HCT116 (cell line): ENCODE data around the gene TTYH1. TPM values are rescaled to one million over a fixed set of nuclear protein-coding genes. Genes with fewer than 3 reads are reported as not detected.
"Not testable (repeated sequence)": the region's sequence is repeated elsewhere in the genome, so short reads cannot be mapped to it uniquely, and the experiment has no call there.

ENCODE experiments used
- ATAC-seq: fragments of 200-7000 bp; cut with Tn5 transposase; 2 replicates; pipeline ENCODE4 v1.9.1; 2020; ENCODE audit warnings: mild to moderate bottlenecking, moderate library complexity
- Bru-seq: library from RNA; stranded (reverse); fragments of 400-500 nt; gene quantifications from one replicate; lab custom pipeline; 2021; lab: Mats Ljungman, UMichigan
- BruChase-seq, 2 experiments: library from RNA; stranded (reverse); fragments of 400-500 nt; gene quantifications; one replicate each; lab custom pipeline; 2021; lab: Mats Ljungman, UMichigan
- BruUV-seq: library from RNA; stranded (reverse); fragments of 400-500 nt; replicated peaks from 2 replicates; lab custom pipeline; 2021; lab: Mats Ljungman, UMichigan
- CTCF ChIA-PET: fragments of 300-600 bp; sonication (Branson Sonifier 250); formaldehyde crosslinking; loops from one replicate; lab custom pipeline; 2021; ENCODE audit warnings: antibody characterized with exemption; lab: Charles Lee
- POLR2A ChIA-PET: fragments of 300-600, 350-600 bp; sonication (Branson Sonifier 250); formaldehyde crosslinking; loops from one replicate; lab custom pipeline; 2021; ENCODE audit warnings: antibody characterized with exemption; lab: Charles Lee
- RAD21 ChIA-PET, 2 experiments: fragments of 300-600 bp; sonication (Branson Sonifier 250); formaldehyde crosslinking; loops; one replicate each; lab custom pipeline; 2023; ENCODE audit warnings: low total read pairs in 2 of 2; ENCODE audit not compliant: uncharacterized antibody in 2 of 2, unreplicated experiment in 2 of 2, low non-redundant PET in 1 of 2; lab: Charles Lee
- DNase-seq: peaks from one replicate; pipeline ENCODE4 v3.0.0-alpha.2; 2010; ENCODE audit warnings: low read depth, low spot score
- H2AFZ ChIP-seq: fragments of 200-600 bp; shearing (Covaris generic), sonication (generic); 2 replicates; pipeline ENCODE4 v1.6.1; 2017; ENCODE audit warnings: low read depth, mixed run types, mixed read lengths, antibody characterized with exemption, low read length; ENCODE audit not compliant: poor library complexity, severe bottlenecking
- H3K27ac ChIP-seq: 2 replicates; pipeline ENCODE4 v1.5.1; 2012; ENCODE audit warnings: low read depth, low read length
- H3K27me3 ChIP-seq: fragments of 200-600 bp; sonication (generic); 2 replicates; pipeline ENCODE4 v1.6.1; 2016; ENCODE audit warnings: mixed run types, low read length, mixed read lengths; ENCODE audit not compliant: insufficient read depth
- H3K36me3 ChIP-seq, 2 experiments: fragments of 200-500 bp in 1 of 2; fragments of 200-600 bp in 1 of 2; sonication (Bioruptor generic) in 1 of 2; sonication (generic) in 1 of 2; 2 replicates each; pipeline versions ENCODE4 v1.5.1 to v1.6.1; 2014 to 2016; ENCODE audit warnings: low read length in 2 of 2, inconsistent platforms in 1 of 2, mixed read lengths in 1 of 2, mixed run types in 1 of 2; ENCODE audit not compliant: insufficient read depth in 2 of 2, control insufficient read depth in 1 of 2
- H3K4me1 ChIP-seq, 2 experiments: fragments of 200-600 bp in 1 of 2; sonication (generic) in 1 of 2; 2 replicates each; pipeline versions ENCODE4 v1.5.1 to v1.6.1; 2012 to 2017; ENCODE audit warnings: low read length in 2 of 2, inconsistent platforms in 1 of 2, mild to moderate bottlenecking in 1 of 2, mixed read lengths in 1 of 2, mixed run types in 1 of 2, moderate library complexity in 1 of 2; ENCODE audit not compliant: insufficient read depth in 2 of 2, control insufficient read depth in 1 of 2
- H3K4me2 ChIP-seq: fragments of 200-600 bp; sonication (generic); 2 replicates; pipeline ENCODE4 v1.6.1; 2017; ENCODE audit warnings: mixed run types, low read length, mixed read lengths
- H3K4me3 ChIP-seq, 2 experiments: fragments of 200-600 bp in 1 of 2; sonication (generic) in 1 of 2; replicated peaks in 1 of 2; 2 replicates each; pipeline ENCODE4 v1.5.1; 2011 to 2016; ENCODE audit warnings: low read length in 2 of 2, control low read depth in 1 of 2, low read depth in 1 of 2, mild to moderate bottlenecking in 1 of 2, mixed read lengths in 1 of 2, mixed run types in 1 of 2
- H3K79me2 ChIP-seq: fragments of 200-600 bp; sonication (generic); 2 replicates; pipeline ENCODE4 v1.6.1; 2017; ENCODE audit warnings: mild to moderate bottlenecking, mixed run types, low read length, moderate library complexity, mixed read lengths; ENCODE audit not compliant: insufficient read depth
- H3K9ac ChIP-seq: fragments of 200-600 bp; sonication (generic); 2 replicates; pipeline ENCODE4 v1.6.1; 2016; ENCODE audit warnings: low read length, mixed read lengths
- H3K9me2 ChIP-seq: fragments of 200-600 bp; sonication (generic), shearing (Covaris generic); 2 replicates; pipeline ENCODE4 v1.6.1; 2017; ENCODE audit warnings: mixed run types, mild to moderate bottlenecking, moderate library complexity; ENCODE audit not compliant: insufficient read depth
- H3K9me3 ChIP-seq, 2 experiments: fragments of 200-500 bp in 1 of 2; fragments of 200-600 bp in 1 of 2; sonication (Bioruptor generic) in 1 of 2; sonication (generic) in 1 of 2; 2 replicates each; pipeline ENCODE4 v1.6.1; 2014 to 2017; ENCODE audit warnings: low read length in 2 of 2, mixed read lengths in 2 of 2, inconsistent platforms in 1 of 2, low read depth in 1 of 2, mild to moderate bottlenecking in 1 of 2, mixed run types in 1 of 2, moderate library complexity in 1 of 2; ENCODE audit not compliant: control insufficient read depth in 1 of 2, insufficient read depth in 1 of 2
- H4K20me1 ChIP-seq: fragments of 200-600 bp; sonication (generic), shearing (Covaris generic); 2 replicates; pipeline ENCODE4 v1.6.1; 2017; ENCODE audit warnings: mixed run types, mild to moderate bottlenecking, moderate library complexity; ENCODE audit not compliant: insufficient read depth
- CTCF ChIP-seq, 3 experiments: fragments of 200-600 bp in 1 of 3; sonication (generic) in 1 of 3; IDR thresholded peaks in 2 of 3; conservative IDR thresholded peaks in 1 of 3; 2 replicates each; pipeline ENCODE4 v1.5.1; 2012 to 2017; ENCODE audit warnings: low read depth in 2 of 3, low read length in 2 of 3, antibody characterized with exemption in 1 of 3, borderline replicate concordance in 1 of 3, control low read depth in 1 of 3, mild to moderate bottlenecking in 1 of 3, mixed read lengths in 1 of 3, mixed run types in 1 of 3, moderate library complexity in 1 of 3; ENCODE audit not compliant: insufficient read depth in 1 of 3
- YY1 ChIP-seq: IDR thresholded peaks from 2 replicates; pipeline ENCODE4 v1.6.1; 2011; ENCODE audit warnings: low read length, low read depth, moderate library complexity, mild to moderate bottlenecking; ENCODE audit not compliant: insufficient replicate concordance; ENCODE audit errors: extremely low read depth
- intact Hi-C: fragments of 100-400 bp; cut with micrococcal nuclease; formaldehyde crosslinking; loops from 2 replicates; pipeline ENCODE4 v1.10.0; 2022
- long read RNA-seq: library from polyadenylated mRNA; unstranded; transcript quantifications from one replicate; pipeline ENCODE4 v2.0.0, GENCODE V29; 2021; ENCODE audit not compliant: unreplicated experiment
- polyA plus RNA-seq: library from polyadenylated mRNA; unstranded; fragments of >200 nt; gene quantifications from 2 replicates; pipeline ENCODE4 v1.2.1, GENCODE V29; 2012; ENCODE audit warnings: missing spikeins
- total RNA-seq: library from RNA; stranded (reverse); gene quantifications from one replicate; pipeline ENCODE4 v1.2.1, GENCODE V29; 2021; ENCODE audit not compliant: unreplicated experiment

The TTYH1 gene
- 0.37 TPM for total RNA-seq
- polyA plus RNA-seq, result 0.92 and 1.2 TPM in 2 replicates
- percentile 4 among the genes with signal in this experiment for Bru-seq, nascent RNA
- percentile 7 among the genes with signal in this experiment for BruChase-seq, experiment 1, labeled RNA remaining after a 6-hour chase
- percentile 4 among the genes with signal in this experiment for BruChase-seq, experiment 2, labeled RNA remaining after a 2-hour chase
- long read RNA-seq, result 0 reads

- H3K9me3 ChIP-seq, result no peaks in the 10 kb centered on the region
- no peaks in the 10 kb centered on the region for H3K9me2 ChIP-seq
- ChIA-PET CTCF (no interaction called here), RAD21 (no interaction called here), POLR2A (no interaction called here)
- ATAC-seq, result peak; percentile 89
- no peak within 1 kb of the TSS for H3K4me3 ChIP-seq
- H4K20me1 ChIP-seq, result no peaks in the 10 kb centered on the region
- H3K27ac ChIP-seq, result no peak within 1 kb of the TSS
- intact Hi-C loops, result no loop called here
- peaks cover 0 to 4% of the 10 kb centered on the region in 2 experiments; a peak in 1 of 4 replicates for H3K4me1 ChIP-seq
- H3K4me2 ChIP-seq, result no peak within 1 kb of the TSS
- H3K27me3 ChIP-seq, result peaks cover 9% of the 10 kb centered on the region; the same call in 1 of the 2 replicates
- TF ChIP-seq YY1, result no peak
- TF ChIP-seq CTCF (IDR thresholded peaks at IDR 0.05 in 2 of 3, conservative IDR thresholded peaks at IDR 0.05 in 1 of 3; ENCODE audit: borderline replicate concordance in 1 of 3, insufficient read depth in 1 of 3, low read depth in 2 of 3, low read length in 2 of 3), result peak in 2 of 3 experiments; percentile 31; a peak in 4 of 6 replicates
- no peak for DNase-seq
- BruUV-seq, result no TSS peak
- H3K9ac ChIP-seq, result no peak within 1 kb of the TSS
- no peaks in the 10 kb centered on the region for H3K79me2 ChIP-seq
- no peak within 1 kb of the TSS for H2AFZ ChIP-seq
- no peaks in the 10 kb centered on the region for H3K36me3 ChIP-seq
Measured at GRCh38 chr19:54415208-54415900, at the start of gene TTYH1. Gene TTYH1, plus strand, starts transcription at chr19:54415464. Its CDS starts 89 bp downstream, at chr19:54415553.

- H3K4me1 ChIP-seq, H3K27me3 ChIP-seq, H3K4me3 ChIP-seq, H3K4me2 ChIP-seq, H3K9ac ChIP-seq, H4K20me1 ChIP-seq, POLR2A ChIA-PET, CTCF ChIA-PET, H3K36me3 ChIP-seq, H3K9me3 ChIP-seq, H2AFZ ChIP-seq, intact Hi-C loops, DNase-seq, RAD21 ChIA-PET, H3K79me2 ChIP-seq, ATAC-seq, BruUV-seq, H3K9me2 ChIP-seq, H3K27ac ChIP-seq: not testable (repeated sequence)
Measured at GRCh38 chr19:54365798-54366197, 49.5 kb upstream of the TTYH1 start.
